Stimulated activated naive CD8-positive, alpha-beta T cell treated with anti-CD3 and anti-CD28 coated beads, Interleukin-15, Interleukin-2, amounts not matched to agents 100 U/mL and 50 U/mL, for 24 hours (primary cell): ENCODE results near the gene BBX.
"Not testable (repeated sequence)": the region's sequence is repeated elsewhere in the genome, so short reads cannot be mapped to it uniquely, and the experiment has no call there.

Experiments used
- ATAC-seq: fragments of 150-1000 bp; cut with Tn5 transposase; one replicate; pipeline ENCODE4 v1.10.0; 2021
- DNase-seq: peaks from one replicate; pipeline ENCODE4 v3.0.0; 2021

Gene BBX

GRCh38 chr3:107684431-107684925, 161.7 kb downstream of the BBX start:
- no peak for ATAC-seq
- DNase-seq: no peak

- ATAC-seq: no peak
- DNase-seq: no peak
Measured at GRCh38 chr3:107685383-107685782, 162.6 kb downstream of the BBX start.

- ATAC-seq: no peak
- no peak for DNase-seq
Measured at GRCh38 chr3:107687056-107687581, 164.4 kb downstream of the BBX start.

GRCh38 chr3:107689355-107689754, 166.6 kb downstream of the BBX start:
- no peak for ATAC-seq
- DNase-seq: no peak

GRCh38 chr3:107690522-107691138, 167.9 kb downstream of the BBX start:
- DNase-seq (no peak), ATAC-seq (no peak)

GRCh38 chr3:107691984-107692383, 169.2 kb downstream of the BBX start:
- not testable (repeated sequence) for DNase-seq, ATAC-seq

- DNase-seq, ATAC-seq: not testable (repeated sequence)
Measured at GRCh38 chr3:107697348-107697747, 174.6 kb downstream of the BBX start.

- ATAC-seq, DNase-seq: not testable (repeated sequence)
Measured at GRCh38 chr3:107697855-107698254, 175.1 kb downstream of the BBX start.

GRCh38 chr3:107699682-107700081, 176.9 kb downstream of the BBX start:
- ATAC-seq: no peak
- no peak for DNase-seq

GRCh38 chr3:107701299-107701698, 178.5 kb downstream of the BBX start:
- ATAC-seq (no peak), DNase-seq (no peak)

- ATAC-seq (peak; percentile 32), DNase-seq (no peak)
Measured at GRCh38 chr3:107704477-107704876, 181.7 kb downstream of the BBX start.

- DNase-seq: no peak
- ATAC-seq: no peak
Measured at GRCh38 chr3:107705046-107705445, 182.3 kb downstream of the BBX start.

- no peak for ATAC-seq
- DNase-seq: no peak
Measured at GRCh38 chr3:107710851-107711250, 188.1 kb downstream of the BBX start.

GRCh38 chr3:107716734-107717133, 194.0 kb downstream of the BBX start:
- ATAC-seq: no peak
- DNase-seq: no peak

- ATAC-seq (no peak), DNase-seq (no peak)
Measured at GRCh38 chr3:107718547-107718946, 195.8 kb downstream of the BBX start.

- no peak for DNase-seq
Measured at GRCh38 chr3:107727102-107727501, 204.3 kb downstream of the BBX start.

GRCh38 chr3:107729686-107730085, 206.9 kb downstream of the BBX start:
- DNase-seq: no peak
- ATAC-seq: peak; percentile 46

More at GRCh38 chr3:107727102-107727501, 204.3 kb downstream of the BBX start:
- no peak for ATAC-seq

- DNase-seq (no peak), ATAC-seq (no peak)
Measured at GRCh38 chr3:107734317-107734716, 211.6 kb downstream of the BBX start.

- ATAC-seq: no peak
Measured at GRCh38 chr3:107737914-107738313, 215.2 kb downstream of the BBX start.

GRCh38 chr3:107738486-107739183, 215.9 kb downstream of the BBX start:
- ATAC-seq: no peak

More at GRCh38 chr3:107737914-107738313, 215.2 kb downstream of the BBX start:
- DNase-seq: no peak

GRCh38 chr3:107739227-107739626, 216.5 kb downstream of the BBX start:
- ATAC-seq: no peak
- DNase-seq: no peak

More at GRCh38 chr3:107738486-107739183, 215.9 kb downstream of the BBX start:
- DNase-seq: no peak

GRCh38 chr3:107740992-107741896, 218.5 kb downstream of the BBX start:
- no peak for ATAC-seq
- no peak for DNase-seq
